ENCODE results near the gene TLCD2.

- TF ChIP-seq ATF1 (CRISPR knock-in tag; IDR thresholded peaks at IDR 0.05), result no peak
- no peak for TF ChIP-seq HMGA2 (CRISPR knock-in tag; IDR thresholded peaks at IDR 0.05)
- no peak for TF ChIP-seq CTCF (IDR thresholded peaks at IDR 0.05)
- TF ChIP-seq RELA (CRISPR knock-in tag; IDR thresholded peaks at IDR 0.05; ENCODE audit: borderline replicate concordance), result no peak
- no peak for TF ChIP-seq TCF7 (CRISPR knock-in tag; IDR thresholded peaks at IDR 0.05; ENCODE audit: low read depth)
- no peak for TF ChIP-seq JUN (CRISPR knock-in tag; IDR thresholded peaks at IDR 0.05)
- no peak for TF ChIP-seq MAX (CRISPR knock-in tag; IDR thresholded peaks at IDR 0.05)
- no peak for TF ChIP-seq AR (CRISPR knock-in tag; IDR thresholded peaks at IDR 0.05)
- TF ChIP-seq ZNF396 (CRISPR knock-in tag; IDR thresholded peaks at IDR 0.05; ENCODE audit: borderline replicate concordance), result no peak
- TF ChIP-seq USF2 (CRISPR knock-in tag; IDR thresholded peaks at IDR 0.05), result no peak
Observed at GRCh38 chr17:1714980-1715802, 5.0 kb upstream of the TLCD2 start.

Data from WTC11 (cell line).